ENCODE data around the gene IDE.

The IDE gene

GRCh38 chr10:92506336-92506735 lies 67.6 kb downstream of the IDE start:
- TF ChIP-seq TEAD4 (IDR thresholded peaks at IDR 0.05) (no peak), CEBPB (IDR thresholded peaks at IDR 0.05) (no peak), REST (IDR thresholded peaks at IDR 0.05; ENCODE audit: low read depth) (no peak), YY1 (IDR thresholded peaks at IDR 0.05; ENCODE audit: low read depth) (no peak), EGR1 (IDR thresholded peaks at IDR 0.05) (no peak), NFIC (IDR thresholded peaks at IDR 0.05) (no peak), CREB1 (IDR thresholded peaks at IDR 0.05; ENCODE audit: low read depth) (no peak), TCF12 (IDR thresholded peaks at IDR 0.05; ENCODE audit: low read depth) (no peak), EP300 (IDR thresholded peaks at IDR 0.05; ENCODE audit: borderline replicate concordance) (no peak), ZBTB7A (IDR thresholded peaks at IDR 0.05; ENCODE audit: low read depth) (no peak)

GRCh38 chr10:92505044-92505443 lies 68.8 kb downstream of the IDE start:
- TF ChIP-seq ZBTB7A (IDR thresholded peaks at IDR 0.05; ENCODE audit: low read depth) (no peak), EGR1 (IDR thresholded peaks at IDR 0.05) (no peak)

- TF ChIP-seq CEBPB (IDR thresholded peaks at IDR 0.05) (no peak), YY1 (IDR thresholded peaks at IDR 0.05; ENCODE audit: low read depth) (no peak), EGR1 (IDR thresholded peaks at IDR 0.05) (no peak)
Measured at GRCh38 chr10:92502296-92502808, 71.5 kb downstream of the IDE start.

GRCh38 chr10:92493362-92493761 lies 80.5 kb downstream of the IDE start:
- TF ChIP-seq EP300 (IDR thresholded peaks at IDR 0.05; ENCODE audit: borderline replicate concordance) (no peak), USF1 (IDR thresholded peaks at IDR 0.05) (no peak), REST (IDR thresholded peaks at IDR 0.05; ENCODE audit: low read depth) (no peak), CREB1 (IDR thresholded peaks at IDR 0.05; ENCODE audit: low read depth) (no peak), NFIC (IDR thresholded peaks at IDR 0.05) (no peak), YY1 (IDR thresholded peaks at IDR 0.05; ENCODE audit: low read depth) (no peak), FOXM1 (IDR thresholded peaks at IDR 0.05; ENCODE audit: borderline replicate concordance, low read depth) (no peak), RAD21 (IDR thresholded peaks at IDR 0.05; ENCODE audit: low read depth) (no peak), EGR1 (IDR thresholded peaks at IDR 0.05) (no peak), CEBPB (IDR thresholded peaks at IDR 0.05) (no peak), TAF1 (IDR thresholded peaks at IDR 0.05; ENCODE audit: low read depth) (no peak)

GRCh38 chr10:92492748-92493240 lies 81.1 kb downstream of the IDE start:
- TF ChIP-seq TEAD4 (IDR thresholded peaks at IDR 0.05) (no peak), RAD21 (IDR thresholded peaks at IDR 0.05; ENCODE audit: low read depth) (no peak), REST (IDR thresholded peaks at IDR 0.05; ENCODE audit: low read depth) (no peak), MAX (IDR thresholded peaks at IDR 0.05) (no peak), TAF1 (IDR thresholded peaks at IDR 0.05; ENCODE audit: low read depth) (no peak)

- no peak for TF ChIP-seq ZBTB7A (IDR thresholded peaks at IDR 0.05; ENCODE audit: low read depth)
- no peak for TF ChIP-seq REST (IDR thresholded peaks at IDR 0.05; ENCODE audit: low read depth)
- no peak for TF ChIP-seq FOXM1 (IDR thresholded peaks at IDR 0.05; ENCODE audit: borderline replicate concordance, low read depth)
- TF ChIP-seq CEBPB (IDR thresholded peaks at IDR 0.05): no peak
- TF ChIP-seq YY1 (IDR thresholded peaks at IDR 0.05; ENCODE audit: low read depth): no peak
Measured at GRCh38 chr10:92490387-92490786, 83.5 kb downstream of the IDE start.

Measured in Ishikawa (cell line).